ENCODE measurements around the gene MAN1C1. TPM values are rescaled to one million over a fixed set of nuclear protein-coding genes. Genes with fewer than 3 reads are reported as not detected.
A peak's percentile ranks its signal among the peaks of the same experiment; 100 is the strongest.

MAN1C1 gene
- polyA plus RNA-seq, 3 donors, result 15.6 to 16.9 (median 16.9) TPM

GRCh38 chr1:25710583-25711347 is 94.2 kb downstream of the MAN1C1 start:
- no peak for DNase-seq

- no peak for DNase-seq
These were observed 95.1 kb downstream of the MAN1C1 start for GRCh38 chr1:25711555-25712298.

DNA sequence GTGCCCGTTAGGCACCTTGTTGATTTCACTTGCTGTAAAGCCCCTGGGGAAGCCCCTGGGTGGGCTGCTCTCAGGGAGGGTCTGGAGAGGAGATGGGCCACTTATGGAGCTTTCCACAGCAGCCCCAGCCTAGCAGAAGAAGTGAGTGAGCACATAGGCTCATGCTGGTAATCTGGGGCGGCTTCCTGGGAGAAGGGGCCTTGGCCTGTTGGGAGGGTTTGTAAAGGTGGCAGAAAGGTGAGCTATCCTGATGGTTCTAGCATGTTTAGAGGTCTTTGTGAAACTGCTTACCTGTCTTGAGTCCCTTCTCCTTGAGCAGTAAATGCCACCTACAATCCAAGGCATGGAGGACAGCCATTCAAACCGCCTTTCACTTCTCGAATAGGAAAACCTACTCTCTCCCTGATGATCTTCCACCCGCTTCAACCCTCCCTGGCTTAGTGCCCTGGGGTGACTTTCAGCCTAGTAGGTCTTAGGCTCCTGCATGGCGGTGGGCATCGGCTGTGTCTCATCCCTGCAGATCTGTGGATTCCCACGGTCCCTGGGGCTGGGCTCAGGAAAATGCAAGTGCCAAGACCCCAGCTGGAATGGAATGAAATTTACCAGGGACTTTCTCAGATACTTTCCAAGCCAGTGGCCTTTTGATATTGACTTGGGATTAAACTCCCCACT is 95.8 kb downstream of the MAN1C1 start:
- no peak for DNase-seq

DNA sequence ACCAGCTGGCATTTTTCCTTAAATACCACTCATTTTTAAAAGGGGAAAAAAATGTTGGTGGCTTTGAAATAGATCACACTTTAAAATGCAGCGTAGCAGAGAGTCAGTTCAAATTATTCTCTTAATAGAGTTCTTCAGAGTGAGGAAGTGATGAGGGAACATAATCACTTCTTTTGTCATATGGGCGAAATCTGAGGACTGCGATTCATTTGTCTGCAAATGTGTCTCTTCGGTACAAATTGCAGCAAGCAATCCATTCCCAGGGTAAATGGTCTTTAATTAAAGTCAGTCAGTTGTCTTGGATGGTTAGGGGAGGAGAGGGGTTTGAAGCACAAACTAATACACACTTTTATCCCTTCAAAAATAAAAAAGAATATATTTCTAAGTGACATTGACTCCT is 97.4 kb downstream of the MAN1C1 start:
- DNase-seq, result no peak

DNA sequence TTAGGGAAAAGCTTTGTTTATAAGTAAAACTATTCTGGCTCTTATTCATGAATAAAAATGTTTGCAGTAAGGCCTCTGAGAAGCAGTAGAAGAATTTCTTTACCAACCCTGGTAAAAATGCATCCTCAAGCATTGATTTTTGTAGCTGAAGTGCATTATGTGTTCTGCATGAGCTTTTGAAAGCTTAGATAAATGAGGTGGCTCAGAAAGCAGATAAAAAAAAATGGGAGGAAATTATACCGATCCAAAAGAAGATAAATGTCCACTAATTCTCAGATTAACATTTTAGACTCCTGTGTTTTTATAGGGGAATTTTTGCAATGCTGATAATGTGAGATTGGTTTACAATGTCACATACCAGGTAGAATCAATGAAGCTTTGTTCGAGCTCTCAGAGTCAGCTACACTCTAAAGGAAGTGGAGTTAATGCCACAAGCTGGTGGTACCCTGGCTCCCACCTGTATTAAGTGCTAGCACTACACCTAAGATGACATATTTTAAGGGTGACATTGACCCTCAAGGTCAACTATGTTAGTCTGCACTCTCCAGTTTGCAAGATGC is 97.9 kb downstream of the MAN1C1 start:
- no peak for DNase-seq

- no peak for DNase-seq
These were observed 99.3 kb downstream of the MAN1C1 start for GRCh38 chr1:25715888-25716287.

DNA sequence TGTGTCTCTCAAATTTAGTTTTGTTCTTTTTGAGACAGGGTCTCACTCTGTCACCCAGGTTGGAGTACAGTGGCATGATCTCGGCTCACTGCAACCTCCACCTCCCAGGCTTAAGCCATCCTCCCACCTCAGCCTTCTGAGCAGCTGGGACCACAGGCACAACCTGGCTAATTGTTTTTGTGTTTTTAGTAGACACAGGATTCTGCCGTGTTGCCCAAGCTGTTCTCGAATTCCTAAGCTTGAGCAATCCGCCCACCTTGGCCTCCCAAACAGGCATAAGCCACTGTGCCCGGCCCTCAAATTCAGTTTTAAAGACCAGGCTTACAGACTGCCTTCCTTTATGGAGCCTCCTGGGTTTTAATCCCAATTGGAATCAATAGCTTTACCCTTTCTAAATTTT is 99.7 kb downstream of the MAN1C1 start:
- no peak for DNase-seq

GRCh38 chr1:25718732-25719131 is 102.1 kb downstream of the MAN1C1 start:
- no peak for DNase-seq

DNA sequence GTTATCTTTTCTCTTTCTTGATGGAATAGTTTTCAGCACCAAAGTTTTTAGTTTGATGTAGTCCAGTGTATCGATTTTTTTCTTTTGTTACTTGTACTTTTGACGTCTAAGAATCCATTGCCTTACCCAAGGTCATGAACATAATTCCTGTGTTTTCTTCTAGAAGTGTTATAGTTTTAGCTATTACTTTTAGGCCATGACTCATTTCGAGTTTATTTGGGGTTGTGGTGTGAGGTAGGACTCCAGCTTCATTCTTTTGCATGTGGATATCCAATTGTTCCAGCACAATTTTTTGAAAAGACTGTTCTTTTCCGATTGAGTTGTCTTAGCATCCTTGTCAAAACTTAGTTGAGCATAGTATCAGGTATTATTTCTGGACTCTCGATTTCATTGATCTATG is 104.0 kb downstream of the MAN1C1 start:
- DNase-seq, result no peak

DNA sequence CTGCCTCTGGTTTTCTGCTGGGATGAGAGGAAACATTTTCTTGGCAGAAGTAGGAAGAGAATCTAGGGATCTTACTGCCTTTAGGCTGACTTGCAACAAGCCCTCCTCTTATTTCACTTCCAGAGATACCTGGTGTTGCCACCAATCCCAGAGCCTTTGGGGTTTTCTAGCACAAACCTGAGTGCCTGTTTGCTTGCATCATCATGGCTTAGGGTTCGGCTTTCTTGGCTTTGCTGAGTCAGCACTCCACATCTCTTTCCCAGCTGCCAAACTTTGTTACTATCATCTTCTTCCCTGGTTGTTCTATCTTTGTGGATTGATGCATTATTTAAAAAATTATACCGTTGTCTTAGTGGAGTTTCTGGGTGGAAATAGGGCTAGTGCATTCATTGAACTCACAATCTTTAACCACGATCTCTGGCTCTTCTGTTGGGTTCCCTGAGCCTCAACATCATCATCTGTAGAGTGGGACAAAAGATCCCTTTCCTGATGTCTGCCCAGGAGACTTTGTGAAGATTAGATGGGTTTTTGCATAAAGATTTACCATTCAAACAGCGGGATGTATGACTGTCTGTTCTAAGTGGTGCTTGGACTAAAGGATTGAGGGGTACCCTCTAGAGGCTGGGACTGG is 106.8 kb downstream of the MAN1C1 start:
- no peak for DNase-seq

- DNase-seq, result no peak
These were observed 107.6 kb downstream of the MAN1C1 start for GRCh38 chr1:25724201-25724600.

- DNase-seq, result no peak
These were observed 108.4 kb downstream of the MAN1C1 start for GRCh38 chr1:25724966-25725365.

GRCh38 chr1:25725482-25725881 is 108.9 kb downstream of the MAN1C1 start:
- DNase-seq, result no peak

- no peak for DNase-seq
These were observed 110.5 kb downstream of the MAN1C1 start for GRCh38 chr1:25727088-25727487.

DNA sequence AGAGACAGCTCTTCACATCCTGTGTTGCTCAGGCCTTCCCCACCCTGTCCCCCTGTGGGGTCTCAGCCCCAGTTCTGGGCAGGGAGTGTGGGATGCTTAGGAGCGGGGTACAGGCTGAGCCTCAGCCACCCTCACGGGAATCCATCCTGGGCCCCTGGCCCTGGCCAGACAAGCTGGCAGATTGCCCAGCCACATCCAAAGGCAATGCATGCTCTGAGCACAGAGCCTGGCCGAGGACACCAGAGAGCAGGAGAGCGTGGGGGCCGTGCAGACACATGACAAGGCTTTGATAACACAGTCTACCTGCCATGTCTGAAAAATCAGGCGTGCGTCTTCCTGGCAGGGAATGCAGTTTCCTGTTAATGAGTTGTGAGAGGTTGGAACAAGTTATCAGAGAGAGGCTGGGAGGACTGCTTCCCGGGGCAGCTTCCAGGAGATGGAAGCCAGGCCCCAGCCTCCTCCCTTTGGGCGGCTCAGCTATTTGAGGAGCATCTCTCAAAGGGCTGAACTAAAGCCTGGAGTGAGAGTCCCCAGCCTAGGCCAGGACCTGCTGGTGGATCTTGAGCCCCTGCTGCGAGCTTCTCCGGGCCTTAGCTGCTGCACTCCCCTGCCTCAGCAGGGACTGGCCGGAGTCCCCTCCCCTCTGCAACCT is 111.2 kb downstream of the MAN1C1 start:
- peak; percentile 54 for DNase-seq

DNA sequence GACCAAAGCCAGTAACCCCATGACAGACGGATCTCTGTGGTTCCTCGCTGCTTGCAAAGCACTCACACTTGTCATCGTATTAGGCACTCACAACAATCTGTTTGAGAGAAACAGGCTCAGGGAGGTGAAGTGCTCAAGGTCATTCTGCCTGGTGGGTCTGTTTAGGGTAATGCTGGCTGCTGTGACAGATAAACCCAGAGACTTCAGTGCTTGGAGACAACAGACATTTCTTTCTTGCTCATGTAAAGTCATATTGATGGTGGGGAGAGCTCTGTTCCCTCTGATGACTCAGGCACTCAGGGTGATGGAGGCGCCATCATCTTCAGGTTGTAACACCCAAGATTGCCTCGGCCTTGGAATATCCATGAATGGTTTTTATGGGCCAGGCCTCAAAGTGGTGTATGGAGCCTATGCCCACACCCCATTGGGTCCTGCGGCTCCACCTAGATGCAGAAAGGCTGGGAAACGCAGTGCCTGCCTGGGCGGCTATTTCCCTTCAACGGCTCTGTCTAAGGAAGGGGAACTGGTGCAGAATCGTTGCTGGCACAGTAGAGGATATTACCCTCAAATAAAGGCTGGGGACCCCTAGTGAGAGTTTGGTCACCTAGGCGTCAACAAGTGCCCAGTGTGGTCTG is 111.8 kb downstream of the MAN1C1 start:
- no peak for DNase-seq

DNA sequence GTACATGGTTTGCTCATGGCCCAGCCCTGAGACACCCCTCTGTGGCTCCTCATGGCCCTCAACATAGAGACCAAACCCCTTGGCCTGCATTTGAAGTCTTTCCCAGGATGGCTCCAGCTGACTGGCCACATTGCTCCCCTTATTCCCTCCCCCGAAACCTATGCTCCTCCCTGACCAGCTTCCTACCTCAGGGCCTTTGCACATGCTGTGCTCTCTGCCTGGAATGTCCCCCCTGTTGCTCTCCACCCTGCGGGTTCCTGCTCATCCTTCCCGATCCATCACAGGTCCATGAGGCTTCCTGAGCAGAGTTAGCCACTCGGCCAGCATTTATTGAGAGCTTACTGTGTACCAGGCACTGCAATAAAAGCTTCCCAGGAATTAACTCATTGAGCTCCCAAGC is 112.5 kb downstream of the MAN1C1 start:
- DNase-seq, result no peak

- DNase-seq, result peak; percentile 33
These were observed 113.4 kb downstream of the MAN1C1 start for GRCh38 chr1:25729790-25730644.

DNA sequence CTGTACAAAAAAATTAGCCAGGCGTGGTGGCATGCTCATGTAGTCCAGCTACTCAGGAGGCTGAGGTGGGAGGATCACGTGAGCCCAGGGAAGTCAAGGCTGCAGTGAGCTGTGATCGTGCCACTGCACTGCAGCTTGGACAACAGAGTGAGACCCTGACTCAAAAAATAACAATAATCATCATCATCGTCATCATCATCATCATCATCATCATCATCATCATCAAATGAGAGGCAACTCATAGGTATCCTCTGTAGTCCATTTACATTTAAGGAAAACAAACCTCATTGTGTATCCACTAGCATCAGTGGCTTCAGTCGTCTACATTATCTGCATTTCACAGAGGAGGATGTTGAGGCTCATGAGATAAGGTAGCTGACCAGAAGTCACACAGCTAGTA is 114.6 kb downstream of the MAN1C1 start:
- DNase-seq, result no peak

All from renal pelvis (tissue), 4 donors.